Measurements from ENCODE around the gene CARMIL1. TPM values are rescaled to one million over a fixed set of nuclear protein-coding genes. Genes with fewer than 3 reads are reported as not detected.

Gene CARMIL1
- total and polyA plus RNA-seq, 2 donors from 2014 or later: 22.3 to 51.1 TPM

DNA sequence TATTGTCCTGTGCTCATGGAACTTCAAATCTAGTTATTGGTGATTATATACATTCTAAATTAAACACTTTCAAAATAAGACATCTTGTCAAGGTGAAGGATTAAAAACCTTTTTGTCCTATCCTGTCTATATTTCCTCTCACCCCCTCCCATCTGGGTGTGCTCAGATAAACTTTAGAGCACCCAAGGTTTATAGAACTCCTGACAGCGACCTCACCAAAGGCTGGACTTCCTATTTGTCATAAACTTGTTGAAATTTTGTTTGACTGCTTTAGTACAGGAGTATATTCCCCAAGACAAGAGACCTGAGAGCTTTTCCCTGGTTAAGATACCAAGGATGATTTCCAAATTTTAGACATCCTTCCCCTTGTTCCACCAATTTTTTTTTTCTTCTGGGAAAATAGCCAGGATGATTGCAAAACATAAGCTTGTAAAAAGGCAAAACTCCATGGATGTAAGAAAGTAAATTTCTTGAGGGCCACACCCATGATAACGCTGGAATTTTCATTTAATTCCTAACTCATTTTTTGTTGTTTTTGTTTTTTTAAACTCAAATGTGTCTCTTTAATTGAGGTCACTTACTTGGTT, 33.0 kb downstream of the CARMIL1 start:
- DNase-seq: no peak
- Histone ChIP-seq H3K27me3 (ENCODE audit: control insufficient read depth, insufficient read depth, low read length) (no peaks in the 10 kb centered on the region), H3K9me3 (ENCODE audit: control insufficient read depth in 2 of 3, insufficient read depth in 1 of 3, low read length in 3 of 3) (no peaks in the 10 kb centered on the region), H3K4me1 (ENCODE audit: control insufficient read depth in 2 of 3, insufficient read depth in 2 of 3, low read depth in 1 of 3, low read length in 3 of 3) (peaks cover 0 to 3% (median 0%) of the 10 kb centered on the region in 3 donors), H3K9ac (ENCODE audit: low read length in 3 of 3) (no peak overlapping the region), H3K36me3 (ENCODE audit: control insufficient read depth in 2 of 3, insufficient read depth in 3 of 3, low read length in 3 of 3) (no peaks in the 10 kb centered on the region), H3K4me3 (ENCODE audit: low read length in 3 of 3) (no peak overlapping the region), H3K27ac (ENCODE audit: low read depth in 2 of 2, low read length in 2 of 2) (no peak overlapping the region)
- TF ChIP-seq, protein P1, sequence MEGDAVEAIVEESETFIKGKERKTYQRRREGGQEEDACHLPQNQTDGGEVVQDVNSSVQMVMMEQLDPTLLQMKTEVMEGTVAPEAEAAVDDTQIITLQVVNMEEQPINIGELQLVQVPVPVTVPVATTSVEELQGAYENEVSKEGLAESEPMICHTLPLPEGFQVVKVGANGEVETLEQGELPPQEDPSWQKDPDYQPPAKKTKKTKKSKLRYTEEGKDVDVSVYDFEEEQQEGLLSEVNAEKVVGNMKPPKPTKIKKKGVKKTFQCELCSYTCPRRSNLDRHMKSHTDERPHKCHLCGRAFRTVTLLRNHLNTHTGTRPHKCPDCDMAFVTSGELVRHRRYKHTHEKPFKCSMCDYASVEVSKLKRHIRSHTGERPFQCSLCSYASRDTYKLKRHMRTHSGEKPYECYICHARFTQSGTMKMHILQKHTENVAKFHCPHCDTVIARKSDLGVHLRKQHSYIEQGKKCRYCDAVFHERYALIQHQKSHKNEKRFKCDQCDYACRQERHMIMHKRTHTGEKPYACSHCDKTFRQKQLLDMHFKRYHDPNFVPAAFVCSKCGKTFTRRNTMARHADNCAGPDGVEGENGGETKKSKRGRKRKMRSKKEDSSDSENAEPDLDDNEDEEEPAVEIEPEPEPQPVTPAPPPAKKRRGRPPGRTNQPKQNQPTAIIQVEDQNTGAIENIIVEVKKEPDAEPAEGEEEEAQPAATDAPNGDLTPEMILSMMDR (IDR thresholded peaks at IDR 0.05; ENCODE audit: borderline replicate concordance, extremely low read depth, insufficient read depth): no peak
- intact Hi-C loops (cut with DNase I): no loop called here
- FAIRE-seq: no peak

DNA sequence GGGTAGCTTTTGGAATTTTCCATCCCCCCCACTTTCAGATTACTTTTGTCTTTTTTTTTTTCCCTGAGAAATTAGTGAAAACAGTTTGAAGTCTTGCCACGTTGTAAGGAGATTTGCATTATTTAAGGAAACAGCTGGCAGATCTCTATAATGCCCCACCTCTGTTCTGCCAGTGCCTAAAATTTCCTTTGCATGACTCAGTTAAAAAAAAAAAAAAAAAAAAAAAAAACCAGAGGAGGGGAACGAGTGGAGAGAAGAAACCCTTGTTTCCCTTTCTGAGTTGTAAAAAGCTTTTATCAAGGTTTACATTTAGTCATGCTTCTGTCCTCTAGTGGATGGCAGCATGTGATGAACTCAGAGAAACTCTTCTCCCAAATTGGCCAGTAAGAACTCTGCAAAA, 33.5 kb downstream of the CARMIL1 start:
- H3K9ac ChIP-seq (ENCODE audit: low read length in 3 of 3): no peak overlapping the region
- H3K36me3 ChIP-seq (ENCODE audit: control insufficient read depth in 2 of 3, insufficient read depth in 3 of 3, low read length in 3 of 3): no peaks in the 10 kb centered on the region
- no peak for DNase-seq
- H3K4me1 ChIP-seq (ENCODE audit: control insufficient read depth in 2 of 3, insufficient read depth in 2 of 3, low read depth in 1 of 3, low read length in 3 of 3): peaks cover 0 to 3% (median 0%) of the 10 kb centered on the region in 3 donors
- no peak overlapping the region for H3K4me3 ChIP-seq (ENCODE audit: low read length in 3 of 3)
- no peak for FAIRE-seq
- no peaks in the 10 kb centered on the region for H3K9me3 ChIP-seq (ENCODE audit: control insufficient read depth in 2 of 3, insufficient read depth in 1 of 3, low read length in 3 of 3)
- H3K27ac ChIP-seq (ENCODE audit: low read depth in 2 of 2, low read length in 2 of 2): no peak overlapping the region
- intact Hi-C loops (cut with DNase I): no loop called here
- TF ChIP-seq, protein P1 (IDR thresholded peaks at IDR 0.05; ENCODE audit: borderline replicate concordance, extremely low read depth, insufficient read depth): no peak
- no peaks in the 10 kb centered on the region for H3K27me3 ChIP-seq (ENCODE audit: control insufficient read depth, insufficient read depth, low read length)

DNA sequence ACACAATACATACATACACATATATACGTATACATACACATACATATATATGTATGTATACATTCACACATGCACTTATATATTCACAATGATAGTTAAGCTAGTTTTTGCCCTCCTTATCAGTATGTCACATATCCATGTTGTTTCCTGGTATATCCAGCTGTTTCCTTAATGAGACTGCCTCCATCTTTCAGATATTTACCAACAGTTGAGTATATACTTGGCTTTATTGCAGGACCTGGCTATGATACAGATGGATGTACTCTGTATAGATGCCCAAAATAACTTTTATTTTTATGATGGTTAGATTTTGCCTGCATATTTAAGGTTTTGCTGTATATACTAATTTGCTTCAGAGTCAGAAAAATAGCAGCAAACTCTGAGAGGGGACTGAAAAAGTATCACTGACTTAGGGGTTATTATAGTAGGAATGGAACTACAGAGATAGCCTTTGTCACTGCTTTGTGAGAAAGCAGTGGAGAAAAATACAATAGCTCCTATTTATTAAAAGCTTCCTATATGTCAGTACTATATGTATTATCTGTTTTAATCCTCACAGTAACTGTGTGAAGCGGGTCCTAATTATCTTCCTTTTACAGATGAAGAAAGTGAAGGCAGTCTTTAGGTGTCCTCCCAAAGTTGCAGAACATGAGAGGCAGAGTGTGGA, 35.5 kb downstream of the CARMIL1 start:
- intact Hi-C loops (cut with DNase I): no loop called here
- Histone ChIP-seq H3K27ac (ENCODE audit: low read depth in 2 of 2, low read length in 2 of 2) (no peak overlapping the region), H3K4me1 (ENCODE audit: control insufficient read depth in 2 of 3, insufficient read depth in 2 of 3, low read depth in 1 of 3, low read length in 3 of 3) (peaks cover 0 to 3% (median 0%) of the 10 kb centered on the region in 3 donors), H3K9ac (ENCODE audit: low read length in 3 of 3) (no peak overlapping the region), H3K9me3 (ENCODE audit: control insufficient read depth in 2 of 3, insufficient read depth in 1 of 3, low read length in 3 of 3) (no peaks in the 10 kb centered on the region), H3K4me3 (ENCODE audit: low read length in 3 of 3) (no peak overlapping the region), H3K36me3 (ENCODE audit: control insufficient read depth in 2 of 3, insufficient read depth in 3 of 3, low read length in 3 of 3) (no peaks in the 10 kb centered on the region), H3K27me3 (ENCODE audit: control insufficient read depth, insufficient read depth, low read length) (no peaks in the 10 kb centered on the region)
- DNase-seq (no peak), FAIRE-seq (no peak)
- TF ChIP-seq, protein P1 (IDR thresholded peaks at IDR 0.05; ENCODE audit: borderline replicate concordance, extremely low read depth, insufficient read depth): no peak

Data from kidney (tissue), 14 donors.